WTC11 (cell line): Measurements from ENCODE around the gene ENAM. TPM values are rescaled to one million over a fixed set of nuclear protein-coding genes. Genes with fewer than 3 reads are reported as not detected.

ENCODE experiments used
- ATAC-seq: fragments of 200-7000 bp; cut with Tn5 transposase; 2 replicates; pipeline ENCODE4 v1.10.0; 2021; ENCODE audit warnings: mild to moderate bottlenecking, moderate library complexity
- CTCF ChIA-PET: fragments of 300-600 bp; sonication (Branson Sonifier 250); formaldehyde crosslinking; loops from one replicate; lab custom pipeline; 2021; ENCODE audit warnings: antibody characterized with exemption; lab: Charles Lee
- POLR2A ChIA-PET: fragments of 350-600 bp; sonication (Branson Sonifier 250); formaldehyde crosslinking; loops from one replicate; lab custom pipeline; 2021; ENCODE audit warnings: antibody characterized with exemption; lab: Charles Lee
- DNase-seq: peaks from one replicate; pipeline ENCODE4 v3.0.0; 2021; ENCODE audit warnings: low spot score
- H3K27ac Mint-ChIP-seq: 2 replicates; pipeline ENCODE4 v1.8.0; 2021; ENCODE audit warnings: mixed read lengths
- H3K27me3 Mint-ChIP-seq: 2 replicates; pipeline ENCODE4 v1.8.0; 2021; ENCODE audit warnings: low read depth, mild to moderate bottlenecking, moderate library complexity, mixed read lengths
- H3K36me3 Mint-ChIP-seq: 2 replicates; pipeline ENCODE4 v1.8.0; 2021; ENCODE audit warnings: mixed read lengths
- H3K4me1 Mint-ChIP-seq: 2 replicates; pipeline ENCODE4 v1.8.0; 2022; ENCODE audit warnings: mixed read lengths
- H3K4me3 Mint-ChIP-seq: 2 replicates; pipeline ENCODE4 v1.8.0; 2021; ENCODE audit warnings: mild to moderate bottlenecking, moderate library complexity, mixed read lengths
- H3K9me3 Mint-ChIP-seq: 2 replicates; pipeline ENCODE4 v1.8.0; 2021; ENCODE audit warnings: mixed read lengths
- AR ChIP-seq: fragments of 250-450 bp; sonication (Bioruptor Pico); IDR thresholded peaks from 2 replicates; pipeline ENCODE4 v1.9.0; 2021; ENCODE audit warnings: mild to moderate bottlenecking
- ELF4 ChIP-seq: sonication (generic); formaldehyde crosslinking; IDR thresholded peaks from 2 replicates; pipeline ENCODE4 v1.8.1; 2022; ENCODE audit warnings: low read depth, mild to moderate bottlenecking, moderate library complexity, missing genetic modification reagents
- ERG ChIP-seq: fragments of 250-450 bp; sonication (Bioruptor Pico); IDR thresholded peaks from 2 replicates; pipeline ENCODE4 v1.8.0; 2021; ENCODE audit warnings: mild to moderate bottlenecking
- FOXP1 ChIP-seq: sonication (generic); formaldehyde crosslinking; IDR thresholded peaks from 2 replicates; pipeline ENCODE4 v1.8.0; 2022; ENCODE audit warnings: missing genetic modification reagents, mild to moderate bottlenecking, moderate library complexity, borderline replicate concordance
- HMGXB4 ChIP-seq: sonication (generic); formaldehyde crosslinking; IDR thresholded peaks from 2 replicates; pipeline ENCODE4 v1.8.1; 2023; ENCODE audit warnings: mild to moderate bottlenecking, moderate library complexity, missing genetic modification reagents
- IRF1 ChIP-seq: sonication (generic); formaldehyde crosslinking; IDR thresholded peaks from 2 replicates; pipeline ENCODE4 v1.8.0; 2023; ENCODE audit warnings: missing genetic modification reagents
- IRF2 ChIP-seq: sonication (generic); formaldehyde crosslinking; IDR thresholded peaks from 2 replicates; pipeline ENCODE4 v1.8.0; 2022; ENCODE audit warnings: low read depth, missing genetic modification reagents, borderline replicate concordance
- JAZF1 ChIP-seq: fragments of 250-450 bp; sonication (Bioruptor Pico); IDR thresholded peaks from 2 replicates; pipeline ENCODE4 v1.9.0; 2021; ENCODE audit warnings: moderate library complexity, mild to moderate bottlenecking, inconsistent platforms
- MLX ChIP-seq: sonication (generic); formaldehyde crosslinking; IDR thresholded peaks from 2 replicates; pipeline ENCODE4 v1.8.1; 2023; ENCODE audit warnings: mild to moderate bottlenecking, missing genetic modification reagents, moderate library complexity
- NFATC4 ChIP-seq: fragments of 250-450 bp; sonication (Bioruptor Pico); IDR thresholded peaks from 2 replicates; pipeline ENCODE4 v1.9.0; 2021; ENCODE audit warnings: mild to moderate bottlenecking
- NR3C1 ChIP-seq: sonication (generic); formaldehyde crosslinking; conservative IDR thresholded peaks from 2 replicates; pipeline ENCODE4 v1.8.1; 2023; ENCODE audit warnings: low read depth, mild to moderate bottlenecking, missing genetic modification reagents
- SMAD3 ChIP-seq: sonication (generic); formaldehyde crosslinking; IDR thresholded peaks from 2 replicates; pipeline ENCODE4 v1.8.0; 2022; ENCODE audit warnings: missing genetic modification reagents, mild to moderate bottlenecking, borderline replicate concordance
- SP1 ChIP-seq: sonication (generic); formaldehyde crosslinking; conservative IDR thresholded peaks from 2 replicates; pipeline ENCODE4 v1.8.1; 2022; ENCODE audit warnings: missing genetic modification reagents
- STAT6 ChIP-seq: sonication (generic); formaldehyde crosslinking; conservative IDR thresholded peaks from 2 replicates; pipeline ENCODE4 v1.8.1; 2023; ENCODE audit warnings: mild to moderate bottlenecking, low read depth, missing genetic modification reagents, moderate library complexity
- TEAD1 ChIP-seq: sonication (generic); formaldehyde crosslinking; IDR thresholded peaks from 2 replicates; pipeline ENCODE4 v1.8.0; 2022; ENCODE audit warnings: mild to moderate bottlenecking, missing genetic modification reagents
- TEAD4 ChIP-seq: sonication (generic); formaldehyde crosslinking; IDR thresholded peaks from 2 replicates; pipeline ENCODE4 v1.8.0; 2022; ENCODE audit warnings: mild to moderate bottlenecking, missing genetic modification reagents
- TP53 ChIP-seq: sonication (generic); formaldehyde crosslinking; IDR thresholded peaks from 2 replicates; pipeline ENCODE4 v1.8.1; 2023; ENCODE audit warnings: mild to moderate bottlenecking, missing genetic modification reagents
- USF2 ChIP-seq: sonication (generic); formaldehyde crosslinking; IDR thresholded peaks from 2 replicates; pipeline ENCODE4 v1.8.1; 2023; ENCODE audit warnings: mild to moderate bottlenecking, missing genetic modification reagents, moderate library complexity
- ZNF138 ChIP-seq: sonication (generic); formaldehyde crosslinking; conservative IDR thresholded peaks from 2 replicates; pipeline ENCODE4 v1.8.1; 2022; ENCODE audit warnings: mild to moderate bottlenecking, moderate library complexity, missing genetic modification reagents
- ZNF317 ChIP-seq: sonication (generic); formaldehyde crosslinking; IDR thresholded peaks from 2 replicates; pipeline ENCODE4 v1.8.1; 2023; ENCODE audit warnings: low read depth, mild to moderate bottlenecking, moderate library complexity, missing genetic modification reagents, borderline replicate concordance
- ZNF396 ChIP-seq: fragments of 250-450 bp; sonication (Bioruptor Pico); IDR thresholded peaks from 2 replicates; pipeline ENCODE4 v1.8.0; 2021; ENCODE audit warnings: mild to moderate bottlenecking, moderate library complexity, borderline replicate concordance
- total RNA-seq: library from RNA; stranded (reverse); gene quantifications from 3 replicates; pipeline ENCODE4 v1.2.3, GENCODE V29; 2021

The ENAM gene
- total RNA-seq, 1 experiment from 2014 or later = not detected

- CTCF ChIA-PET = no interaction called here
- no peaks in the 10 kb centered on the region for H3K4me1 Mint-ChIP-seq
- H3K9me3 Mint-ChIP-seq = no peaks in the 10 kb centered on the region
- no peak for DNase-seq
- H3K27ac Mint-ChIP-seq = no peak overlapping the region
- no peaks in the 10 kb centered on the region for H3K36me3 Mint-ChIP-seq
- TF ChIP-seq FOXP1 (no peak), TP53 (CRISPR knock-in tag) (no peak), JAZF1 (no peak), SP1 (CRISPR knock-in tag) (no peak), IRF2 (CRISPR knock-in tag) (no peak), STAT6 (CRISPR knock-in tag) (no peak), HMGXB4 (no peak), NR3C1 (CRISPR knock-in tag) (no peak), MLX (CRISPR knock-in tag) (no peak), NFATC4 (CRISPR knock-in tag) (no peak), TEAD1 (CRISPR knock-in tag) (no peak), TEAD4 (CRISPR knock-in tag) (no peak), ERG (CRISPR knock-in tag) (no peak), ZNF396 (CRISPR knock-in tag) (no peak), ZNF317 (CRISPR knock-in tag) (no peak)
- TF ChIP-seq, all 79 proteins: peak for 0
- POLR2A ChIA-PET = no interaction called here
- Mint-ChIP-seq H3K27me3 (no peaks in the 10 kb centered on the region), H3K4me3 (no peak overlapping the region)
- no peak for ATAC-seq
Measured at GRCh38 chr4:70589785-70590184, 38.8 kb upstream of the ENAM start.

GRCh38 chr4:70591955-70592582 is 36.5 kb upstream of the ENAM start, which contains the start of gene AMBN:
TSS of gene AMBN (plus strand) at chr4:70592256. CDS start at chr4:70592359, 103 bp downstream.
- Mint-ChIP-seq H3K4me1 (no peaks in the 10 kb centered on the region), H3K36me3 (no peaks in the 10 kb centered on the region), H3K4me3 (no peak within 1 kb of the TSS), H3K27ac (no peak within 1 kb of the TSS), H3K27me3 (no peaks in the 10 kb centered on the region), H3K9me3 (no peaks in the 10 kb centered on the region)
- ChIA-PET CTCF (no interaction called here), POLR2A (interaction anchor here (0.6 kb wide), 1 partner anchor 87 kb away, joined by 3 read pairs; no protein-coding TSS in a partner anchor)
- ATAC-seq (no peak), DNase-seq (no peak)
- TF ChIP-seq IRF1 (CRISPR knock-in tag) = no peak
- no peak for TF ChIP-seq SMAD3 (CRISPR knock-in tag)
- TF ChIP-seq USF2 (CRISPR knock-in tag) = no peak
- TF ChIP-seq IRF2 (CRISPR knock-in tag) = no peak
- no peak for TF ChIP-seq MLX (CRISPR knock-in tag)
- no peak for TF ChIP-seq AR (CRISPR knock-in tag)
- no peak for TF ChIP-seq NR3C1 (CRISPR knock-in tag)
- TF ChIP-seq ELF4 (CRISPR knock-in tag) = no peak
- no peak for TF ChIP-seq ZNF138 (CRISPR knock-in tag)
